Activated CD8-positive, alpha-beta memory T cell treated with anti-CD3 and anti-CD28 coated beads, Interleukin-2, amount 50 U/mL, for 24 hours (primary cell): Measurements from ENCODE around the gene SLC44A5.
"Not testable (repeated sequence)": the region's sequence is repeated elsewhere in the genome, so short reads cannot be mapped to it uniquely, and the experiment has no call there.

Experiments
- DNase-seq: peaks from one replicate; pipeline ENCODE4 v3.0.0-alpha.2; 2020; ENCODE audit errors: extremely low read depth

The SLC44A5 gene

DNA sequence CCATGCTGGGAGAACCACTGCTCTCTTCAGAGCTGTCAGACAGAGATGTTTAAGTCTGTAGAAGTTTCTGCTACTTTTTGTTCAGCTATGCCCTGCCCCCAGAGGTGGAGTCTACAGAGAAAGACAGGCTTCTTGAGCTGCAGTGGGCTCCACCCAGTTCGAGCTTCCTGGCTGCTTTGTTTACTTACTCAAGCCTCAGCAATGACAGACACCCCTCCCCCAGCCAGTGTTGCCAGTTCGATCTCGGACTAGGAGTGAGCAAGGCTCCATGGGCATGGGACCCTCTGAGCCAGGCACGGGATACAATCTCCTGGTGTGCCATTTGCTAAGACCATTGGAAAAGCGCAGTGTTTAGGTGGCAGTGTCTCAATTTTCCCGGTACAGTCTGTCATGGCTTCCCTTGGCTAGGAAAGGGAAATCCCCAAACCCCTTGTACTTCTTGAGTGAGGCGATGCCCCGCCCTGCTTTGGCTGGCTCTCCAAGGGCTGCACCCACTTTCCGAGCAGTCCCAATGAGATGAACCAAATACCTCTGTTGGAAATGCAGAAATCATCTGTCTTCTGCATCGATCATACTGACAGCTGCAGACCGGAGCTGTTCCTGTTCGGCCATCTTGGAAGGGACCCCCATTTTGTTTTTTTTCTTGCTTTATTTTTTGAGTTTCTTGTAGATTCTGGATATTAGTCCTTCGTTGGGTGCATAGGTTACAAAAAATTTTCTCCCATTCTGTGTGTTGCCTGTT lies 429.5 kb downstream of the SLC44A5 start:
- not testable (repeated sequence) for DNase-seq

DNA sequence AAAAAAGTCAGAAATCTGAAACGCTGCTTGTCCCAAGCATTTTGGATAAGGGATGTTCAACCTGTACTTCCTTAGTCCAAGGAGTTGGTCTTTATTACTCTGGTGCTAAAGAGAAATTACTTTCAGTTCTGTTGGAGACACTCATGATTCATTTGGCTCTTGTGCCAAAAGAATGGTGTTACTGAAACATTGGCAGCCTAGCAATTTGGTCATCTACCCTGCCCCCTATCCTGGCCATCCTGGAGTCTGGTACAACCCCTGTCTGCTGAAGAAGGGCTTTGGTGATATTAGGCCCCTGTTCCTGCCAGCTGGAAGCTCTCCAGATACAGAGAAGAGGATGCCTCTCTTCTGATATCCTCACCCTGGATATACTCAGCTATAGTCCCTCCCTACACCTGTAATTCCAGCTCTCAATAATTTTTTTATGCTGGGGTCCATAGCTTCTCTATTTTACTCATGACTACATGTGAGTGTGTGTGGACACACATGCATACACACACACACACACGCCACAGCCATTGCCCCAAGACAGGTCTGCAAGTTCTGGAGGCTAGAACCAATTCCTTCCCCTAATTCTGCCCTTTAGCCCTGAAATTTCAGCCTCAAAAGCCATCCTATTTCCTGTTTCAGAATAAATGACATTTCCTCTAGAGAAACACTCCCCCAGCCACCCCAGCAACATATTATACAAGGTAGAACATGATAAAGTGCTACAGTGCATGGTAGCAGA lies 436.7 kb downstream of the SLC44A5 start:
- no peak for DNase-seq

DNA sequence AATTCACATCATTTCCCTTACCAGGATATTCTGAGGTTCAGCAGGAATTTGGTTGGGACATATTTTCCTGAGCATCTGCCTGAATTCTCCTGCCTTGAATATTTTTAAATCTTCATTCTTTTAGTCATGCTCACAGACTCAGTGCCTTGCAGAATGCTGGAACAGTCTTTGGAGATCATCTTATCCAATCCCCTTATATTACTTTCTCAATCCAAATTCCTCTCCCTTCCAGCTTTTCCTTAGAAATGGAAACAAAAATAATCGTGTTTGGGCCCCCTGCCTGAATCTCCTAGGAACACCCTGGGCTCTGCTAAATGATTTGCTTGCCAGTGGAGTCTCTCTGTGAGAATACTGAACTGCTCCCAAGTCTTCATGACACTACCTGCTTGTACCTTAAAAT lies 438.4 kb downstream of the SLC44A5 start:
- no peak for DNase-seq

DNA sequence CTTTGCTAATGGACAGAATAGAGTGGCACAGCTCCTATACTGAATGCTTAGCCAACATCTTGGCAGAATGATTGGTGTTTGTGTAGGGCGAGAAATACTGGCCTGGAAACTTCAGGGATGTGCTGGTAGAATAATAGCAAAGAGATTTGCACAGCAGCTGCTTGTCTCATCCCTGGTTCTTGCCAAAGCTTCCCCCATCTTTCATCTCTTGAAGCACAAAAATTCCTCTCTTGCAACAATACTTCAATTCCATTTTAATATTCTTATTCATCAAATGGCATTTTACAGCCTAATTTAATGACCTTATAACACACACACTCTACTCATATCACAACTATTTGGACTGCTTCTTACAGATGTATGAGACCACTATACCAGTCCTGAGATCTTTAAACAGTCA lies 439.0 kb downstream of the SLC44A5 start:
- DNase-seq = no peak

DNA sequence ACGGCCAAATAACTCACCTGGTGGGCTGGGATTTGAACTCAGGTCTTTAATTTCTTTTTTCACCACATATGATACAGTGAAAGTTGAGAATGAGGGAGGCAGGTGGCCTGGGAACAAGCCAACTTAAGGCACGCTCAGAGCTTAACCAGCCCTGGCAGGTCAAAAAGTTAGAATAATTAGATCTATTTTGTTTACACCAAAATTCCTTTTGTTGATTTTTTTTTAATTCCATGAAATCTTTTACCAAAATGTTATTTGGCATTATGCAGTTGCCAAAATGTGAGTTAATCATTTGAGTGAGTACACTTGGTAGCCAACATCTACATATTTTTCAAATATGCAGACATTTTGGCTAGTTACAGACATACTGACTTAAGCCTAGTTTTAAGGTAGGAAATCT lies 439.9 kb downstream of the SLC44A5 start:
- DNase-seq = no peak

DNA sequence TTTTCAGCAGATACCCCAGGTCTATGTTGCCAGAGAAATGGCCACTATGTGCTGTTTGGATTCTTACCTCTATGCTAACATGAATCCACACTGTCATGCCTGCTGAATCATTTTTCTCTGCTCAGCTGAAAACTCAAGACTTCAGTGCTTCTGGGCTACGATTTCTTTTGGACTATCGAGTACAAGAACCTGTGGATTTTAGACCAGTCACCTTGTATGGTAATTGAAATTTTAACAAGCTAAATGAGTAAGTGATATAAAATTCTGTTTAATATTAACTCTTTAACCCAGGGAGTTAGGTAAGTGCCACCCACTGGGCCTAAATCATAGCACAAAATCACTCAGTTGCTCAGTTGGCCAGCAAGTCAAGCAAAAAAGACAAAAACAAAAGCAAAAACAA lies 440.9 kb downstream of the SLC44A5 start:
- no peak for DNase-seq

DNA sequence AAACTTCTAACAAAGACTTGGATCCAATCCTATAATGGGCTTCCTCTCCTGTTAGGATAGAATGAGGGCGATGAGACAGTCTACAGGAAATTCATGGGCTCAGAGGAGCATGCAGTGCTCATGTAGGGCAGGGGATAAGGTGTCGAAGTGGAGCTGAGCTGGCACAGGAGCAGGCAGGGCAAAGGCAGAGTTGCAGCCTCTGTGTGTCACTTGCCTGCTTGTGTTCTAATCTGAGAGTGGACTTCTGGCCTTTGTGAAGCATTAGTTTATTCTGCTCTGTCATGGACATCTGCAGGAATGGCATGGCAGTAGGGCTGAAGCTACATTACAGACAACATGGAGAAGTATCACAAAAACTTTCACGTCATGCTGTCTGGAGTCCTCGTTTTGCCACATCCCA lies 444.1 kb downstream of the SLC44A5 start:
- no peak for DNase-seq

DNA sequence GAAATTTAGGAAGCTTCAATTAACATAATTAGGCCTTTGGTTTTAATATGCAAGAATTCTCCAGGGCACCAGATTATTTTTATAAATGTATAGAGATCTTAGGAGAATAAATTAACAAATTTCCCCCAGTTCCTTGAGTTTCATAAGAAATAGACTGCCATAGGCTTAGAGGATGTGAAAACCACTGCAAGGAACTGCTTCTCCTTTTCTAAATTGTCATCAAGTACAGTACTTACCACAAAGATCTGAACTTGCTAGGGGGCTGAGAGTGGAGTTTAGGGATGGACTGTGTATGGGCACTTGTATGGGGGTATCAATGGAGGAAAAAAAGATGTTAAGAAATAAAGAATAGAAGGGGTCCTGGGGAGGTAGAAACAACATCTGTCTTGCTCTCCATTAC lies 445.6 kb downstream of the SLC44A5 start:
- DNase-seq = no peak

DNA sequence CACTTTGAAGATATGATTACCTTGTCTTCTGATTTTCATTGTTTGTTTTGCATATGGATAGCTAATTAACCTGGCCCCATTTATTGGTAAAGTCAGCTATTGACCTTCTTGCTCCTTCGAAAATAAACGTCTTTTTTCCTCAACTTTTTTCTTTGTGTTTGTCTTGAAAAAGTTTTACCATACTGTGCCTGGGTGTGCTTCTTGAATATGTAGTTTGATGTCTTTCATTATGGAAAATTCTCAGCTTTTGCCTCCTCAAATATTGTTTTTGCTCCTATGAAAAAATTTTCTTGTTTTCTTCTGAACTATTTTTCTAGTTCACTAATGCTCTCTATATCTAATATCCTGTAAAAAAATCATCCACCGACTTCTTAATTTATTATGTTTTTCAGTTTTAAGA lies 451.8 kb downstream of the SLC44A5 start:
- DNase-seq = no peak
